Kidney epithelial cell (primary cell): ENCODE results near the gene NOLC1. TPM values are rescaled to one million over a fixed set of nuclear protein-coding genes. Genes with fewer than 3 reads are reported as not detected.

ENCODE experiments used
- DNase-seq: peaks from one replicate; pipeline ENCODE4 v3.0.0-alpha.2; 2010; ENCODE audit warnings: low read depth
- H3K27me3 ChIP-seq: 2 replicates; pipeline ENCODE4 v1.6.0; 2011; ENCODE audit warnings: low read length; ENCODE audit not compliant: control insufficient read depth, insufficient read depth
- H3K36me3 ChIP-seq: 2 replicates; pipeline ENCODE4 v1.5.1; 2011; ENCODE audit warnings: low read length; ENCODE audit not compliant: control insufficient read depth, insufficient read depth
- H3K4me3 ChIP-seq: 2 replicates; pipeline ENCODE4 v1.5.1; 2011; ENCODE audit warnings: low read depth, mild to moderate bottlenecking, control low read depth, low read length
- total RNA-seq: library from RNA; depleted of rRNA; stranded (reverse); fragments of >200 nt; gene quantifications from 2 replicates; pipeline ENCODE4 v1.2.3, GENCODE V29; 2015
- TF ChIP-seq, protein P1 (sequence below): IDR thresholded peaks from 2 replicates; pipeline ENCODE4 v1.5.1; 2011; ENCODE audit warnings: mild to moderate bottlenecking, moderate library complexity, low read length, control low read depth, inconsistent platforms; ENCODE audit not compliant: insufficient read depth, poor library complexity, severe bottlenecking

Gene NOLC1
- total RNA-seq, 1 donor from 2014 or later: 97.1 TPM

DNA sequence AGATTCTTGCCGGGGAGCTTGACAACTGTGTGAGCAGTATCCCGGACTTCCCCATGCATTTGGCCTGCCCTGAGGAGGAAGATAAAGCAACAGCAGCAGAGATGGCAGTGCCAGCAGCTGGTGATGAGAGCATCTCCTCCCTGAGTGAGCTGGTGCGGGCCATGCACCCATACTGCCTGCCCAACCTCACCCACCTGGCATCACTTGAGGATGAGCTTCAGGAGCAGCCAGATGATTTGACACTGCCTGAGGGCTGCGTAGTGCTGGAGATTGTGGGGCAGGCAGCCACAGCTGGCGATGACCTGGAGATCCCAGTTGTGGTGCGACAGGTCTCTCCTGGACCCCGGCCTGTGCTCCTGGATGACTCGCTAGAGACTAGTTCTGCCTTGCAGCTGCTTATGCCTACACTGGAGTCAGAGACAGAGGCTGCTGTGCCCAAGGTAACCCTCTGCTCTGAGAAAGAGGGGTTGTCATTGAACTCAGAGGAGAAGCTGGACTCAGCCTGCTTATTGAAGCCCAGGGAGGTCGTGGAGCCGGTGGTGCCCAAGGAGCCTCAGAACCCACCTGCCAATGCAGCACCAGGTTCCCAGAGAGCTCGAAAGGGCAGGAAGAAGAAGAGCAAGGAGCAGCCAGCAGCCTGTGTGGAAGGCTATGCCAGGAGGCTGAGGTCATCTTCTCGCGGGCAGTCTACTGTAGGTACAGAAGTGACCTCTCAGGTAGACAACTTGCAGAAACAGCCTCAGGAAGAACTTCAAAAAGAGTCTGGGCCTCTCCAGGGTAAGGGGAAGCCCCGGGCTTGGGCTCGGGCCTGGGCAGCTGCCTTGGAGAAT is 12.7 kb upstream of the NOLC1 start:
- H3K4me3 ChIP-seq: no peak overlapping the region
- DNase-seq: no peak
- peaks cover 1% of the 10 kb centered on the region for H3K36me3 ChIP-seq
- TF ChIP-seq, protein P1, sequence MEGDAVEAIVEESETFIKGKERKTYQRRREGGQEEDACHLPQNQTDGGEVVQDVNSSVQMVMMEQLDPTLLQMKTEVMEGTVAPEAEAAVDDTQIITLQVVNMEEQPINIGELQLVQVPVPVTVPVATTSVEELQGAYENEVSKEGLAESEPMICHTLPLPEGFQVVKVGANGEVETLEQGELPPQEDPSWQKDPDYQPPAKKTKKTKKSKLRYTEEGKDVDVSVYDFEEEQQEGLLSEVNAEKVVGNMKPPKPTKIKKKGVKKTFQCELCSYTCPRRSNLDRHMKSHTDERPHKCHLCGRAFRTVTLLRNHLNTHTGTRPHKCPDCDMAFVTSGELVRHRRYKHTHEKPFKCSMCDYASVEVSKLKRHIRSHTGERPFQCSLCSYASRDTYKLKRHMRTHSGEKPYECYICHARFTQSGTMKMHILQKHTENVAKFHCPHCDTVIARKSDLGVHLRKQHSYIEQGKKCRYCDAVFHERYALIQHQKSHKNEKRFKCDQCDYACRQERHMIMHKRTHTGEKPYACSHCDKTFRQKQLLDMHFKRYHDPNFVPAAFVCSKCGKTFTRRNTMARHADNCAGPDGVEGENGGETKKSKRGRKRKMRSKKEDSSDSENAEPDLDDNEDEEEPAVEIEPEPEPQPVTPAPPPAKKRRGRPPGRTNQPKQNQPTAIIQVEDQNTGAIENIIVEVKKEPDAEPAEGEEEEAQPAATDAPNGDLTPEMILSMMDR: no peak
- H3K27me3 ChIP-seq: no peaks in the 10 kb centered on the region

DNA sequence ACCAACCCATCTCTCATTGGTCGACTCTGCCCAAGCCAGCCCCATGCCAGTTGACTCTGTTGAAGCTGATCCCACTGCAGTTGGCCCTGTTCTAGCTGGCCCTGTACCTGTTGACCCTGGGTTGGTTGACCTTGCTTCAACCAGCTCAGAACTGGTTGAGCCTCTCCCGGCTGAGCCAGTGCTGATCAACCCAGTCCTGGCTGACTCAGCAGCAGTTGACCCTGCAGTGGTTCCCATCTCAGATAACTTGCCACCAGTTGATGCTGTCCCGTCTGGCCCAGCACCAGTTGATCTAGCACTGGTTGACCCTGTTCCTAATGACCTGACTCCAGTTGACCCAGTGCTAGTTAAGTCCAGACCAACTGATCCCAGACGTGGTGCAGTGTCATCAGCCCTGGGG is 12.0 kb upstream of the NOLC1 start:
- H3K27me3 ChIP-seq: no peaks in the 10 kb centered on the region
- no peak overlapping the region for H3K4me3 ChIP-seq
- DNase-seq: no peak
- TF ChIP-seq, protein P1: no peak
- H3K36me3 ChIP-seq: peaks cover 1% of the 10 kb centered on the region

DNA sequence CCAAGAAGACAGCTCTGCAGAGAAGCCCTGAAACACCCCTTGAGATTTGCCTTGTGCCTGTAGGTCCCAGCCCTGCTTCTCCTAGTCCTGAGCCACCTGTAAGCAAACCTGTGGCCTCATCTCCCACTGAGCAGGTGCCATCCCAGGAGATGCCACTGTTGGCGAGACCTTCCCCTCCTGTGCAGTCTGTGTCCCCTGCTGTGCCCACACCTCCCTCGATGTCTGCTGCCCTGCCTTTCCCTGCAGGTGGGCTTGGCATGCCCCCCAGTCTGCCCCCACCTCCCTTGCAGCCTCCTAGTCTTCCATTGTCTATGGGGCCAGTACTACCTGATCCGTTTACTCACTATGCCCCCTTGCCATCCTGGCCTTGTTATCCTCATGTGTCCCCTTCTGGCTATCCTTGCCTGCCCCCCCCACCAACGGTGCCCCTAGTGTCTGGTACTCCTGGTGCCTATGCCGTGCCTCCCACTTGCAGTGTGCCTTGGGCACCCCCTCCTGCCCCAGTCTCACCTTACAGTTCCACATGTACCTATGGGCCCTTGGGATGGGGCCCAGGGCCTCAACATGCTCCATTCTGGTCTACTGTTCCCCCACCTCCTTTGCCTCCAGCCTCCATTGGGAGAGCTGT is 11.2 kb upstream of the NOLC1 start:
- DNase-seq: no peak
- TF ChIP-seq, protein P1: no peak
- Histone ChIP-seq H3K36me3 (peaks cover 1% of the 10 kb centered on the region), H3K4me3 (no peak overlapping the region), H3K27me3 (no peaks in the 10 kb centered on the region)

DNA sequence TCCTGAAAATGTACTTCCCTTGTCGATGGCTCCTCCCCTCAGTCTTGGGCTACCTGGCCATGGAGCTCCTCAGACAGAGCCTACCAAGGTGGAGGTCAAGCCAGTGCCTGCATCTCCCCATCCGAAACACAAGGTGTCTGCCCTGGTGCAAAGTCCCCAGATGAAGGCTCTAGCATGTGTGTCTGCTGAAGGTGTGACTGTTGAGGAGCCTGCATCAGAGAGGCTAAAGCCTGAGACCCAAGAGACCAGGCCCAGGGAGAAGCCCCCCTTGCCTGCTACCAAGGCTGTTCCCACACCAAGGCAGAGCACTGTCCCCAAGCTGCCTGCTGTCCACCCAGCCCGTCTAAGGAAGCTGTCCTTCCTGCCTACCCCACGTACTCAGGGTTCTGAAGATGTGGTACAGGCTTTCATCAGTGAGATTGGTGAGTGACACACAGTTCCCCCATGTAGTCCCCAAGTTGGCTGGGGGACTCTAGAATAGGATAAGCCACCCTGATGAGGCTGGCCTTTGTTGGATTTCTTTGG is 10.5 kb upstream of the NOLC1 start:
- Histone ChIP-seq H3K27me3 (no peaks in the 10 kb centered on the region), H3K36me3 (peaks cover 1% of the 10 kb centered on the region), H3K4me3 (no peak overlapping the region)
- TF ChIP-seq, protein P1: no peak
- DNase-seq: no peak

DNA sequence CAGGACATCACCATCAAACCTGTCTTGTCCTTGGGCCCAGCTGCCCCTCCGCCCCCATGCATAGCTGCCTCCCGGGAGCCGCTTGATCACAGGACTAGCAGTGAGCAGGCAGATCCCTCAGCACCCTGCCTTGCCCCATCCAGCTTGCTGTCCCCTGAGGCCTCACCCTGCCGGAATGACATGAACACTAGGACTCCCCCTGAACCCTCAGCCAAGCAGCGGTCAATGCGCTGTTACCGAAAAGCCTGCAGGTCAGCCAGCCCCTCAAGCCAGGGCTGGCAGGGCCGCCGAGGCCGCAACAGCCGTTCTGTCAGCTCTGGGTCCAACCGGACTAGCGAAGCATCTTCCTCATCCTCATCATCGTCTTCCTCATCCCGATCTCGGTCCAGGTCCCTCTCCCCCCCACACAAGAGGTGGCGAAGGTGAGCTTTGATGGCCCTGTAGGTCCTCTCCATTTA is 5.2 kb upstream of the NOLC1 start:
- TF ChIP-seq, protein P1: no peak
- H3K36me3 ChIP-seq: peaks cover 4% of the 10 kb centered on the region
- no peaks in the 10 kb centered on the region for H3K27me3 ChIP-seq

More for the DNA sequence above, 5.2 kb upstream of the NOLC1 start:
- no peak for DNase-seq
- no peak overlapping the region for H3K4me3 ChIP-seq
